Measurements from ENCODE around the gene MYH6.
"Not testable (repeated sequence)": the region's sequence is repeated elsewhere in the genome, so short reads cannot be mapped to it uniquely, and the experiment has no call there.

Gene MYH6

DNA sequence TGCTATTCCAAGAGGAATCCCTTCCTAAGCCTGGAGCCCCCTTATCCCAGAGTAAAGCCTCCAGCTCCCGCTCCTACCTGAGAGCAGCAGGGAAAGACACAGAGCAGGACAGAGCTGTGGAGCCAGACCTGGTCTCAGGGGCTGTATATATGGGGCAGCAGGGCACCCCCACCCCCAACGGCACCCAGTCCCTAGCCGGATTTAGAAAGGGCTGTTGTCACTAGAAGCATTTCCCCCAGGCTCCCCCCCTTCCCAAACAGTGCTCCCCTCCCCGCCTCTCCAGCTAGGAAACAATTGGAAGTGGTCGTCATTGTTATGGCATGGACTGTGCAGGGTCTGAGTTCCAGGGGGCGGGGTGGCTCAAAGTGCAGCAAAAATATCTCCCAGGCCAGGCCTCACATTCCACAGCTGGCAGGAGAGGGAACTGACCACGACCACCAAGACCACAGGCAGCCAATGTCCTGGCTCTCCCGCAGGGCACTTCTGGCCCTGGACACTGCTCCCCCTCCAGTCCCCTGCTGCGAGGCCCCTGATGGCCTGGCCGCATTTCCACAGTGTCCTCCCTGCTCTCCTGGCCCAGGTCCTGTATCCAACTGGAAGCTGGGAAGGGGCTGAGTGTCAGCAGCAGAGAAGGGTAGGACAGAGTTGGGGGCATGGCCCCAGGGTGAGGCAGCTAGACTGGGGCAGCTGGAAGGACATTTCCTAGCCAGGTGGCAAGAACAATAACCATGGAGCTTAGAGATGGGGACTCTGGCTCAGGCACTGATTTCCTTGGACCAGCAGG is 27.7 kb upstream of the MYH6 start, which contains the start of gene MYH7:
Gene MYH7 (minus strand): TSS at position 118 of the 784 bp plus-strand sequence. CDS start 1,928 bp downstream, outside the sequence.
- DNase-seq, result no peak

DNA sequence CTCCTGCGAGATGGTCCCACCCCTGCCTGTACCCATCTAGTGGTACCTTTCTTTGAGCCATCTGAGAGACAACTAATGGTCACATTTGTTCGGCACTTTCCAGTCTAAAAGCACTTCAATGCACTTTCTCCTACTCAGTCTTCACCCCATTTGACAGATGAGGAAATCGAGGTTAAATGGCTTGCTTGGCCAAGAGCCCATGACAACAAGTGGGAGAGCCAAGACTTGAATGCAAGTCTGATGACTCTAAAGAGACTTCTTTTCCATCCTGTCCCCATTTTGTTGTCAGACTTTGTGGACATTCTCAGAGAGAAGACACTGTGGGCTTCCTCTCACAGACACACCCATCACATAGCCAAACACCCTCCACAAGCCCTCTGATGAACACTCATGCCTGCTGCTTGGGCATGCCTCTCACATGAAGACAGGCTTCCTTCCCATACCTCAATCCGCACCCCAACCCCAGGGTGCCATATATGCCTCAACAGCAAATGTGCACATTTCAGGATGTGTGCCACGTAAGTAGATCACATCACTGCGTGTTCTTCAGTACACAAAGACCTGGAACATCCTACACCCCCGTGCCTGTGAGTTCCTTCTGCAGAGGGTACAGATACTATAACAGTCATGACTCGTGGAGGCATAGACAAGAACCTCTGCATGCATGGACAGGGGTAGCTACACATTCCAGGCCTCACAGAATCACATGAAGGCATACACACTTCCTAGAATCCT is 26.6 kb upstream of the MYH6 start:
- no peak for DNase-seq

DNA sequence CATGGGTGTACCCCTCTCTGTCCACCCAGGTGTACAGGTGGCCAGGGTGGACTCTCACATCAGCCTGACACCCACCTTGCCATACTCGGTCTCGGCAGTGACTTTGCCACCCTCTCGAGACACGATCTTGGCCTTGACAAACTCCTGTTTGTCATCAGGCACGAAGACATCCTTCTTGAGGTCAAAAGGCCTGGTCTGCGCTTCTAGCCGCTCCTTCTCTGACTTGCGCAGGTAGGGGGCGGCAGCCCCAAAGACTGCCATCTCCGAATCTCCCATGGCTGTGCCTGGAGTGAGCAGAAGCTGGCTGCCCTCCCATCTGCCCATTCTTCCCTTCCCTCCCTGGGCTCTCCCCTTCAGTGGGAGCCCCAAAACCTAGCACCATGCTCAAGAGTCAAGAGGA is 25.4 kb upstream of the MYH6 start:
- no peak for DNase-seq

DNA sequence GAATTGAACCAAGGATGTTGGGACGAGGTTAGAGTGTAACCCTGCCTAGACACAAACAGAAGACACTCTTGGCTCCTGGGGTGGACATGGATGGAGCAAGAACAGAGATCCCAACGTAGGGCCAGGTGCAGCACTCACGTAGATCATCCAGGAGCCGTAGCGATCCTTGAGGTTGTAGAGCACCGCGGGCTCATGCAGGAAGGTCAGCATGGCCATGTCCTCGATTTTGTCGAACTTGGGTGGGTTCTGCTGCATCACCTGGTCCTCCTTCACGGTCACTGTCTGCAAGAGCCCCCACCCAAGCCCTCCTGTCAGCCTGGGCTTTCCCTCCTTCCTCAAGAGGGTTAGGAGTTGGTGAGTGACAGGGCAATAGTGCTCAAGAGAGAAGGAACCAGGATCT is 24.9 kb upstream of the MYH6 start:
- DNase-seq, result no peak

DNA sequence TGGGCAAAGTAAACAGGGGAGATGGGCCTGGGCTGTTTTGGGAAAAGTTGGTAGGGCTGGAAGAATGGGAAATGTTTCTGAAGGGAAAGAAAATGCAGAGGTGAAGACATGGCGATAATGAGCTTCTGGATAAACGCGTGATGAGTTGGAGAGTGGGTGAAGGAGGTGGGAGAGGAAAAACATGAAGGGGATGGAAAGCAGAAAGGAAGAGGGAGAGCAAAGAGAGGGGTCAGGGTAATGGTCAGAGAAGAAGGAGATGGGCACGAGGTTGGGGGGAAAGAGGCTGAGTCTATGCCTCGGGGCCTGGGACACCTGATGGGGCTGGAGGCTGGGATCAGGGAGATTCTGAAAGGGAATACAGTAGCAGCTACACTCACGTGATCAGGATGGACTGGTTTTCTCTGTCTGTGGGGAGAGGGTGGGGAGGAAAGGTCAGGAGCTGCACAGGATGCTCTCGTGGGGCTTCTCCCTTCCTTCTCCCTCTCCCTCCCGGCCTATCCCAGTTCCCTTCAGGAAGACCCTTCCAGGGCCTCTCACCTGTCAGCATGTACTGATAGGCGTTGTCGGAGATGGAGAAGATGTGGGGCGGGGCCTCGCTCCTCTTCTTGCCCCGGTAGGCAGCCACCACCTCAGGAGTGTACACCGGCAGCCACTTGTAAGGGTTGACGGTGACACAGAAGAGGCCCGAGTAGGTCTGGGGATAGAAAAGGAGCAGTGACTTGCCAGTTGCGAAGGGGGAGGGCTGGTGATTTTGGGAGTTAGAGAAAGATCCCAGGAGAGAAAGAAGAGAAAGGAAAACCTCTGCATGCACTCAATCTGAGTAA is 24.2 kb upstream of the MYH6 start:
- DNase-seq, result no peak

DNA sequence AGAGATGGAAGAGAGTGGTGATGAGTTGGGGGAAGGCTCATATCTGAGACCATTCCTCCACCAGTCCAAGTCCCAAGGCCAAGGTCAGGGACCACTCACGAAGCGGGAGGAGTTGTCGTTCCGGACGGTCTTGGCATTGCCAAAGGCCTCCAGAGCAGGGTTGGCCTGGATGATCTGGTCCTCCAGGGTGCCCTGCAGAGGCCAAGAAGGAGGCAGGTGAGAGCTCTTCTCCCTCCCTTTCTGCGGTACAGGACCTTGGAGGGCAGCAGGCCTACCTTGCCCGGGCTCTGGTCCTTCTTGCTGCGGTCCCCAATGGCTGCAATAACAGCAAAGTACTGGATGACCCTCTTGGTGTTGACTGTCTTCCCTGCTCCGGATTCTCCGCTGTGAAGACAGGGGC is 23.4 kb upstream of the MYH6 start:
- no peak for DNase-seq

DNA sequence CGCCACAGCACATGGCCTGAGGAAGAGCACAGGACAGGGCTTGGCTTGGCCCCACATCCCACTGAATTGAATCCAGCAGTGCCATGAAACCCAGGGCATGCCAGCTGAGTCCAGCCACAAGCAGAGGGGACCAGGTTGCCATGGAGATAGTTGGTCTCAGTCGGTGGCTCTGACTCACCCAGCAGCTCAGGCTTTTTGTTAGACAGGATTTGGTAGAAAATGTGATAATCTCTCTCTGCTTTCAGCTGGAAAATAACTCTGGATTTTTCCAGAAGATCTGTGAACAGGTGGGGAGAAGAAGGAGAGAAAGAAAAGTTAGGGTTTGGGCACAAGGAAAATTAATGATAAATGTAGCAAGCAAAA is 22.6 kb upstream of the MYH6 start:
- no peak for DNase-seq

DNA sequence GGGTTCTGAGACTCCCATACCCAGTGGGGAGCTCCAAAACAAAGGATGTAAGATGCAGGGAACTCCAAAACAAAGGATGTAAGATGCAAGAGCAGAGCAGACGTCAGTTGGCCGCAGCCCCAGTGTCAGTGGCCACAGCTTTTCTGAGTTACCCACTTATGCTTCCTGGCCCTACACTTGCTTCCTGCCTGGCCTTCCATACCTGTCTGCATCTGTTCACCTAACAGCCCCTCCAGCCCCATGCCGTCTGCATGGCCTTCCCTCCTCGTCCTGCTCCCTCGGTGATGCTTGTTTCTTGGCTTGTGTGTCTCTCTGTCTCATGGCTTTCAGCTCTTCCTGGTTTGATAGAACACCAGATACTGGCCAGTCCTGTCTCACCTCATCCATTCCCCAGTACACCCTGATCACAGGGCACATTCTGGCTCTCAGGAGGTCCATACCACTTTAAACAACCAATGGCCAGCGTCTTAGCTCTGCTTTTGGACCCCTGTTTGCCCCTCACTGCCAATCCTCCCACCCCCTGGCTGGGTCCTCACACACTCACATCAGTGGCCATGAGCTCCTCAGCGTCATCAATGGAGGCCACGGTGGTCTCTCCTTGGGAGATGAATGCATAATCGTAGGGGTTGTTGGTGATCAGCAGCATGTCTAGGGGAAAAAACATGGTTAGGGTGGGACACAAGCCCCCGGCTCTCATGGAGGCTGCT is 22.1 kb upstream of the MYH6 start:
- no peak for DNase-seq

DNA sequence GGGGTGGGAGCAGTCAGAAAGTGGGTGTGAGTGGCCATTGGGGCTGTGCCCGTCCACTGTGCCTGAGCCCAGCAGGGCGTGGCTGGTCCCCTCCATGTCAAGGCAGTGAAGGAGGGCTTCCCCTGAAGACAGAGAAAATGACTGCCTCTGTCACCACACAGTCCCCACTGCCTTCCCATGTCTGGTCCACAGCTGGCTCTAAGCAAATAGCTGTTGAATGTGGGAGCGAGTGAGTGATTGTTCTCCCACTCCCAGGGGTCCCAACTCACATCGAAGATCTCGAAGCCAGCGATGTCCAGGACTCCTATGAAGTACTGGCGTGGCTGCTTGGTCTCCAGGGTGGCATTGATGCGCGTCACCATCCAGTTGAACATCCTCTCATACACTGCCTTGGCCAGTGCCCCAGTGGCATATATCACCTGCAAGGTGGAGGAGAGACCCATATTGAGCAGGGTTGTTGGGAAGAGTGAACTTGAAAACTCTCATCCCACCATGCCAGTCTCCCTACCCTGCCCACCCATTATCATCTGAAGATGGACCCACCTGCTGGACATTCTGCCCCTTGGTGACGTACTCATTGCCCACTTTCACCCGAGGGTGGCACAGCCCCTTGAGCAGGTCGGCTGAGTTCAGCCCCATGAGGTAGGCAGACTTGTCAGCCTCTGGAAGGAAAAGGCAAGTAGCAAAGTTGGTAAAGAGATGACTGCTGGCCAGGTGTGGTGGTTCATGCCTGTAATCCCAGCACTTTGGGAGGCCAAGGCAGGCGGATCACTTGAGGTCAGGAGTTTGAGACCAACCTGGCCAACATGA is 20.8 kb upstream of the MYH6 start:
- no peak for DNase-seq

DNA sequence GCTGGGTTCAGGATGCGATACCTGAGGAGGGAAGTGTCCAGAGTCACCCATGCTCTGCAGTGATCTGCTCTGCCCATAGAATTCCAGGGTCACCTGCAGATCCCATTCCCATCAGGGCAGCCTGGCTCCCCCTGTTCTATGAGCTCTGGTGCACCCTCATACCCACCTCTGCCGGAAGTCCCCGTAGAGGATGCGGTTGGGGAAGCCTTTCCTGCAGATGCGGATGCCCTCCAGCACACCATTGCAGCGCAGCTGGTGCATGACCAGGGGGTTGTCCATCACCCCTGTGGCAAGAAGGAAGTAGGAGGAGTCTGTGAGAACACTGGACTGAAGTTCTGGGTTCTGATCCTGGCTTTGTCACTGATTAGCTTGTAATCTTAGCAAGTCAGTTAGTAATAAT is 17.7 kb upstream of the MYH6 start:
- not testable (repeated sequence) for DNase-seq

DNA sequence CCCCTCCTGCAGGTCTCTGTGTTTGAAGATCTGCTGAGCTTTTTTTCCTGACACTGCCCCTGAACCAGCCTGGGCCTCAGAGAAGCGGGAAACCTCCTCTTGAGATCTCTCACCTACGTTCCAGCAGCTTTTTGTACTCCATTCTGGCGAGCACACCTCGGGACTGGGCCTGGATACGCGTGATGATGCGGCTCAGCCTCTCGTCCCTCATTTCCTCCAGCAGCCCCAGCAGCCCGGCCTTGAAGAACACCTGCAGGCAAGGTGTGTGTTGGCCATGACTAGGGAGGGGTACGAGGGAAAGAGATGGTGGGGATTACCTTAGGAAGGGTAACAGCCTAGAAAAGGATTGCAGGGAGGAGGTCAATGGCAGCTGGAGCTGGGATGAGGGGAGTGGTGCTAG is 17.1 kb upstream of the MYH6 start:
- DNase-seq, result no peak

DNA sequence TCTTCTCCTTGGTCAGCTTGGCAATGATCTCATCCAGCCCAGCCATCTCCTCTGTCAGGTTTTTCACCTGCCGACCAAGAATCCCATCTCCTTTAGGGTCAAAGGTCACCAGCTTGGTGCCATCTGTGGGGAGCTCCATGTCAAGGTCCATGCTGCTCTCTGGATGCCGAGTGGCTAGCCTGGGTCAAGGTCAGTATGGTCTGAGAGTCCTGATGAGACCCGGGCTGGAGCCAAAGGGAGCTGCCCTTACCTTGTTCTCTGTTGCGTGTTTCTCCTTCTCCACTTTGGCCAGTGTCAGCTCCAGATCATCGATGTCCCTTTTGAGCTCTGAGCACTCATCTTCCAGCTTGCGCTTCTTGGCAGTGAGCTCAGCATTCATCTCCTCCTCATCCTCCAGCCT is 15.6 kb upstream of the MYH6 start:
- no peak for DNase-seq

DNA sequence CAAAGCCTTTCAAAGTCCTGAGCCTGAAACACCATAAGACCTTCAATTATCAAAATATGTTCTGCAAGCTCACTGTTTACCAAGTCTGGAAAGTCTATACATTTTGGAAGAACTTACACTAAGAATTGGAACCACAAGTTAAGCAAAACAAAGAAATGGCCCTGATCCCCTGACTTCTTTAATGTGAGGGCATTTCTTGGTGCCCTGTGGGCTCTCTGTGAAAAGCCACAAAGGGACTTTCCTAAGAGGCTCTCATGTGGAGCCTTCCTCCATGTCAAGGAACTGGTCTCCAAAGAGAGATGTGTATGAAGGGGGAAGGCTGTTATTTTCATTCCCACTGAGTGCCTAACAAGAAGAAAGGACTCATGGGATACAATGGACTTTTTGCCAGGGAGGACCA is 13.5 kb upstream of the MYH6 start:
- DNase-seq, result no peak

DNA sequence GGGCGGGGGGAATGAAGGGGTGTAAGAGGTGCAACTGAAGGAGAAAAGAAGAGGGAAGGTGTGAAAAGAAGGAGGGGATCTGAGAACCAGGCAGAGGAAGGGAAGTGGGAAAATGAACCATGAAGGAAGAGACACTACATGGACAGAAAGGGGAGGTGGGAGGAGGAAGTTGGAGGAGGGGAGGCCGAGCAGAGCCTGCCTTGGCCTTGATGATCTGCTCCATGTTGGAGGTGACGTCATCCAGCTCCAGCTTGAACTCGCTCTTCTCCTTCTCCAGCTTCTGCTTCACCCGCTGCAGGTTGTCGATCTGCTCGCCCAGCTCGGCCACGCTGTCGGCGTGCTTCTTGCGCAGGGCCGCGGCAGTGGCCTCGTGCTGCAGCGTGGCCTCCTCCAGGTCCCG is 11.6 kb upstream of the MYH6 start:
- not testable (repeated sequence) for DNase-seq

DNA sequence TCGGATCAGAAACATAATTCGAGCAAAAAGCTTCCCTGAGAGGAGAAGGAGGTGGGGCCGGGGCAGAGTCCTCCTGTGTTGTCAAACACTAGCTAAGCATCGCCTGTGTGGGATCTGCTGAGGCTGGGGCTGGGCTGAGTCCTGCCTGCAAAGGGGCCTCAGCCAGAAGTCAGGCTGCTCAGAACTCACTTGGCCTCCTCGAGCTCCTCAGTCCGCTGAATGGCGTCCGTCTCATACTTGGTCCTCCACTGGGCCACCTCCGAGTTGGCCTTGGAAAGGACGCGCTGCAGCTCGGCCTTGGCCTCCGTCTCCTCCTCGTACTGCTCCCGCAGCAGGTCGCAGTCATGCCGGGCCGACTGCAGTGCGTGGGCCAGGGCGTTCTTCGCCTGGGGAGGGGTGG is 9.9 kb upstream of the MYH6 start:
- DNase-seq, result no peak

DNA sequence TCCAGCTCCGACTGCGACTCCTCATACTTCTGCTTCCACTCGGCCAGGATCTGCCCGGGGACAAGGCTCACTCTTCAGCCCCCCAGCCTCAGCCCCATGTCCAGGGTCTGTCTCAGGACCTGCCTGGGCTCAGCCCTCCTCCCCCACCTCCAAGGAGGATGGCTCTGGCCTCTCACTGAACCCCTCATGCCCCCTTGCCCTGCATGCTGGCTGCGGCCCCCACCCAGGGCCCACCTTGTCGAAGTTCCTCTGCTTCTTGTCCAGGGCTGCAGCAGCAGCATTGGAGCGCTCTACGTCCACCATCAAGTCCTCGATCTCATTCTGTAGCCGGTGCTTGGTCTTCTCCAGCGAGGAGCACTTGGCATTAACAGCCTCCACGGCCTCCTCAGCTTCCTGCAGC is 9.2 kb upstream of the MYH6 start:
- DNase-seq, result not testable (repeated sequence)

DNA sequence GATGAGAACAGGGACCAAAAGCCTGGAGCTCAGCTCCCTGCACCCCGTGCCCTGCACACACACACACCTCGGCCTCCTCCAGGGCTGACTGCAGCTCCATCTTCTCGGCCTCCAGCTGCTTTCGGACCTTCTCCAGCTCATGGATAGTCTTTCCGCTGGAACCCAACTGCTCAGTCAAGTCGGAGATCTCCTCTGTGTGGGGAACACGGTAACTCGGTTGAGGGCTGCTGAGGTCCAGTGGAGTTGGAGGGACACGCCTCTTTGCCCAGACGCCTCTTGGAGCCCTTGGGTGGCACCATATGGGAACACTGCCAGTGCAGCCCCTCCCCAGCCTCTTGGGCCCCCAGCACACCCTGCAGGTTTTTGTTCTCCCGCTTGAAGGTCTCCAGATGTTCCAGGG is 8.7 kb upstream of the MYH6 start:
- DNase-seq, result no peak

DNA sequence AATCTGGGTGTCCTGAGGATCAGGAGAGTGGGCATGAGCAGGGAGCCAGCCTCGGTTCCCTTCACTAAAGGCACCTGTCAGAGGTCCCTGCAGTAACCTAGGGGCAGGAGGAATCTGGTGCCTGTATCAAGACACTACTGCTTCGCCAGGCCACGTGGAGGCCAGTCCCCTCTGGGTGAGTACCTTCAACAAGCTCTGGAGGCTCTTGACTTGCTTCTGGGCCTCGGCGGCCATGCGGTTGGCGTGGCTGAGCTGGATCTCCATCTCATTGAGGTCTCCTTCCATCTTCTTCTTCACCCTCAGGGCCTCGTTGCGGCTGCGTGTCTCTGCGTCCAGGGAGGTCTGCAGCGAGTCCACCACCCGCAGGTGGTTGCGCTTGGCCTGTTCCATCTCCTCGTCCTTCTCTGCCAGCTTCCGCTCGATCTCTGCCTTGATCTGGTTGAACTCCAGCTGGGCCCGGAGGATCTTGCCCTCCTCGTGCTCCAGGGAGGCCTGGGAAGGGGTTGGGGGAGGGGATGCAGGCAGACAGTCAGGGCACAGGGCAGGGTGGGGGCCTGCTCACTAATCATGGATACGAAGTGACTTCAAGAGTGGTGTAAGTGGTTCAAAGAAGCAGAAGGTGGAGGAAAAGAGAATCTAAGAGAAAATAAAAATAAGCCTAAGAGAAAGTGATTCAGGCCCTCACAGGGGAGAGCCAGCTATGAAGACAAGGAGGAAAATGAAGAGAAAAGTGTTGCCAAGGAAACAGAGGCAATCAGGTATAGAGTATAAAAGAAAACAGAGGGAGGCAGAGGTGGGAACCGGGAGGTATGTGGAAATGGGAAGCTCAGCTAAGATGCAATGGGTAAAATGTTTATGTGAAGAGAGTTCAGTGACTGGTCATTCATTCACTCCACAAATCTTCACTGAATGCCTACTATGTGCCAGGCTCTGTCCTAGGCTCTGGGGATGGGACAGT is 8.0 kb upstream of the MYH6 start:
- DNase-seq, result no peak

DNA sequence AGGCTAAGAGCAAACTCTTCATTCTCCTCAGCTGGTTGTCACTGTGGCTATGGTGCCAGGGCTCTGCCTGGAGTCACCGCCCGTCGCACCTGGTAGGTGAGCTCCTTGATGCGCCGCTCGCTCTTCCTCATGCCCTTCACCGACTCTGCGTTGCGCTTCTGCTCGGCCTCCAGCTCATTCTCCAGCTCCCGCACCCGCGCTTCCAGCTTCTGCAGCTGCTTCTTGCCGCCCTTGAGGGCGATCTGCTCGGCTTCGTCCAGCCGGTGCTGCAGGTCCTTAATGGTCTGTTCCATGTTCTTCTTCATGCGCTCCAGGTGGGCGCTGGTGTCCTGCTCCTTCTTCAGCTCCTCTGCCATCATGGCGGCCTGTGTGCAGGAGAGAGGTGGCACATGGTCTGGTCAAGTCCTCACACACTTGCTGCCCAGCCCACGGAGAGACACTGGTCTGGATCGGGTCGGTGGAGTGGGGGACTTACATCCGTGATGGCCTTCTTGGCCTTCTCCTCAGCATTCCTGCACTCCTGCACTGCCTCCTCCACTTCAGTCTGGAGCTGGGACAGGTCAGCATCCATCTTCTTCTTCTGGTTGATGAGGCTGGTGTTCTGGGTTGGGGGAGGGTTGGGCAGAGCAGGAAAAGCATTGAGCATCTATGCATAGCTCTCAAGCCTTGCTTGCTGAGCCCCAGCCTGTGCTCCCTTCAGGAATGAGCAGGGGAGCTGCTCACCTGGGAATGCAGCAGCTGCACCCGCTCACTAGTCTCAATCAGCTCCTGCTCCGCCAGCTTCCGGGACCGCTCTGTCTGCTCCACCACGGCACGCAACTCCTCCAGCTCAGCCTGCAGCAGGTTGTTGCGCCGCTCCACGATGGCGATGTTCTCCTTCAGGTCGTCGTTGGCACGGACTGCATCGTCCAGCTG is 7.1 kb upstream of the MYH6 start:
- DNase-seq, result no peak

DNA sequence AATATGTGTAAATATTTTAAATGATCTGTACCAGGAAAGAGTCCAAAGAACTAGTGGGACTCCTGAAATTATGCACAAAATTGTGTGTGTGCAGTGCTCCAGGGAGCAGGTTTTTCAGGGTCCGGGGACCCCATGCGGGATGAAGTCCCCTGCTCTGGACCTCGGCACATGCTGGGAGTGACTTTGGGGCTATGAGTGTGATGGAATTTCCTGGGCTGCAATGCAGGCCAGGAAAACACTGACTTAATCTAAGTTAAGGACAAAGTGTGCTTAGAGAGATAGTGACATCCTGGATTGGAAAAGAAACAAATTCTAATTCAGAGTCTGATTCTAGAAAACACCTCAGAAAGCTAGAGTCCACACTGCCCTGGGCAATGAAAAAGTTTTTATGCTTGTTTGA is 6.2 kb upstream of the MYH6 start:
- DNase-seq, result no peak

Data from NCI-H1105 (cell line).